HCT116 (cell line): ENCODE measurements around the gene SVEP1. TPM values are rescaled to one million over a fixed set of nuclear protein-coding genes. Genes with fewer than 3 reads are reported as not detected.

Experiments
- ATAC-seq: fragments of 200-7000 bp; cut with Tn5 transposase; 2 replicates; pipeline ENCODE4 v1.9.1; 2020; ENCODE audit warnings: mild to moderate bottlenecking, moderate library complexity
- BruUV-seq: library from RNA; stranded (reverse); fragments of 400-500 nt; replicated peaks from 2 replicates; lab custom pipeline; 2021; lab: Mats Ljungman, UMichigan
- CTCF ChIA-PET: fragments of 300-600 bp; sonication (Branson Sonifier 250); formaldehyde crosslinking; loops from one replicate; lab custom pipeline; 2021; ENCODE audit warnings: antibody characterized with exemption; lab: Charles Lee
- POLR2A ChIA-PET: fragments of 300-600, 350-600 bp; sonication (Branson Sonifier 250); formaldehyde crosslinking; loops from one replicate; lab custom pipeline; 2021; ENCODE audit warnings: antibody characterized with exemption; lab: Charles Lee
- RAD21 ChIA-PET, 2 experiments: fragments of 300-600 bp; sonication (Branson Sonifier 250); formaldehyde crosslinking; loops; one replicate each; lab custom pipeline; 2023; ENCODE audit warnings: low total read pairs in 2 of 2; ENCODE audit not compliant: uncharacterized antibody in 2 of 2, unreplicated experiment in 2 of 2, low non-redundant PET in 1 of 2; lab: Charles Lee
- DNase-seq: peaks from one replicate; pipeline ENCODE4 v3.0.0-alpha.2; 2010; ENCODE audit warnings: low read depth, low spot score
- H2AFZ ChIP-seq: fragments of 200-600 bp; shearing (Covaris generic), sonication (generic); 2 replicates; pipeline ENCODE4 v1.6.1; 2017; ENCODE audit warnings: low read depth, mixed run types, mixed read lengths, antibody characterized with exemption, low read length; ENCODE audit not compliant: poor library complexity, severe bottlenecking
- H3K27ac ChIP-seq: 2 replicates; pipeline ENCODE4 v1.5.1; 2012; ENCODE audit warnings: low read depth, low read length
- H3K27me3 ChIP-seq: fragments of 200-600 bp; sonication (generic); 2 replicates; pipeline ENCODE4 v1.6.1; 2016; ENCODE audit warnings: mixed run types, low read length, mixed read lengths; ENCODE audit not compliant: insufficient read depth
- H3K36me3 ChIP-seq, 2 experiments: fragments of 200-500 bp in 1 of 2; fragments of 200-600 bp in 1 of 2; sonication (Bioruptor generic) in 1 of 2; sonication (generic) in 1 of 2; 2 replicates each; pipeline versions ENCODE4 v1.5.1 to v1.6.1; 2014 to 2016; ENCODE audit warnings: low read length in 2 of 2, inconsistent platforms in 1 of 2, mixed read lengths in 1 of 2, mixed run types in 1 of 2; ENCODE audit not compliant: insufficient read depth in 2 of 2, control insufficient read depth in 1 of 2
- H3K4me1 ChIP-seq, 2 experiments: fragments of 200-600 bp in 1 of 2; sonication (generic) in 1 of 2; 2 replicates each; pipeline versions ENCODE4 v1.5.1 to v1.6.1; 2012 to 2017; ENCODE audit warnings: low read length in 2 of 2, inconsistent platforms in 1 of 2, mild to moderate bottlenecking in 1 of 2, mixed read lengths in 1 of 2, mixed run types in 1 of 2, moderate library complexity in 1 of 2; ENCODE audit not compliant: insufficient read depth in 2 of 2, control insufficient read depth in 1 of 2
- H3K4me2 ChIP-seq: fragments of 200-600 bp; sonication (generic); 2 replicates; pipeline ENCODE4 v1.6.1; 2017; ENCODE audit warnings: mixed run types, low read length, mixed read lengths
- H3K4me3 ChIP-seq, 2 experiments: fragments of 200-600 bp in 1 of 2; sonication (generic) in 1 of 2; replicated peaks in 1 of 2; 2 replicates each; pipeline ENCODE4 v1.5.1; 2011 to 2016; ENCODE audit warnings: low read length in 2 of 2, control low read depth in 1 of 2, low read depth in 1 of 2, mild to moderate bottlenecking in 1 of 2, mixed read lengths in 1 of 2, mixed run types in 1 of 2
- H3K79me2 ChIP-seq: fragments of 200-600 bp; sonication (generic); 2 replicates; pipeline ENCODE4 v1.6.1; 2017; ENCODE audit warnings: mild to moderate bottlenecking, mixed run types, low read length, moderate library complexity, mixed read lengths; ENCODE audit not compliant: insufficient read depth
- H3K9ac ChIP-seq: fragments of 200-600 bp; sonication (generic); 2 replicates; pipeline ENCODE4 v1.6.1; 2016; ENCODE audit warnings: low read length, mixed read lengths
- H3K9me2 ChIP-seq: fragments of 200-600 bp; sonication (generic), shearing (Covaris generic); 2 replicates; pipeline ENCODE4 v1.6.1; 2017; ENCODE audit warnings: mixed run types, mild to moderate bottlenecking, moderate library complexity; ENCODE audit not compliant: insufficient read depth
- H3K9me3 ChIP-seq, 2 experiments: fragments of 200-500 bp in 1 of 2; fragments of 200-600 bp in 1 of 2; sonication (Bioruptor generic) in 1 of 2; sonication (generic) in 1 of 2; 2 replicates each; pipeline ENCODE4 v1.6.1; 2014 to 2017; ENCODE audit warnings: low read length in 2 of 2, mixed read lengths in 2 of 2, inconsistent platforms in 1 of 2, low read depth in 1 of 2, mild to moderate bottlenecking in 1 of 2, mixed run types in 1 of 2, moderate library complexity in 1 of 2; ENCODE audit not compliant: control insufficient read depth in 1 of 2, insufficient read depth in 1 of 2
- H4K20me1 ChIP-seq: fragments of 200-600 bp; sonication (generic), shearing (Covaris generic); 2 replicates; pipeline ENCODE4 v1.6.1; 2017; ENCODE audit warnings: mixed run types, mild to moderate bottlenecking, moderate library complexity; ENCODE audit not compliant: insufficient read depth
- CBX3 ChIP-seq: IDR thresholded peaks from 2 replicates; pipeline ENCODE4 v1.6.1; 2012; ENCODE audit warnings: low read depth
- CEBPB ChIP-seq: IDR thresholded peaks from 2 replicates; pipeline ENCODE4 v1.6.1; 2012; ENCODE audit warnings: low read depth
- EGR1 ChIP-seq: IDR thresholded peaks from 2 replicates; pipeline ENCODE4 v1.6.1; 2012; ENCODE audit warnings: low read depth
- ELF1 ChIP-seq: IDR thresholded peaks from 2 replicates; pipeline ENCODE4 v1.6.1; 2012; ENCODE audit warnings: low read depth, borderline replicate concordance
- EZH2 ChIP-seq: fragments of 200-600 bp; sonication (generic); IDR thresholded peaks from 2 replicates; pipeline ENCODE4 v1.6.1; 2017; ENCODE audit warnings: antibody characterized with exemption, mixed run types
- EZH2phosphoT487 ChIP-seq: fragments of 200-600 bp; IDR thresholded peaks from 2 replicates; pipeline ENCODE4 v1.6.1; 2018; ENCODE audit warnings: antibody characterized with exemption, borderline replicate concordance
- FOSL1 ChIP-seq: IDR thresholded peaks from 2 replicates; pipeline ENCODE4 v1.6.1; 2012; ENCODE audit warnings: low read depth
- JUND ChIP-seq: IDR thresholded peaks from 2 replicates; pipeline ENCODE4 v1.6.1; 2012
- POLR2A ChIP-seq: IDR thresholded peaks from 2 replicates; pipeline ENCODE4 v1.7.0; 2011; ENCODE audit warnings: borderline replicate concordance; ENCODE audit not compliant: insufficient read depth, insufficient read length; ENCODE audit errors: extremely low read depth
- RAD21 ChIP-seq: IDR thresholded peaks from 2 replicates; pipeline ENCODE4 v1.6.1; 2012; ENCODE audit warnings: low read depth, mild to moderate bottlenecking
- SRF ChIP-seq: IDR thresholded peaks from 2 replicates; pipeline ENCODE4 v1.6.1; 2012; ENCODE audit warnings: low read depth
- TCF7L2 ChIP-seq: IDR thresholded peaks from 2 replicates; pipeline ENCODE4 v1.7.0; 2011; ENCODE audit warnings: borderline replicate concordance, inconsistent platforms; ENCODE audit not compliant: insufficient read depth, insufficient read length; ENCODE audit errors: extremely low read depth
- YY1 ChIP-seq: IDR thresholded peaks from 2 replicates; pipeline ENCODE4 v1.6.1; 2011; ENCODE audit warnings: low read length, low read depth, moderate library complexity, mild to moderate bottlenecking; ENCODE audit not compliant: insufficient replicate concordance; ENCODE audit errors: extremely low read depth
- ZFX ChIP-seq: fragments of 450-650 bp; IDR thresholded peaks from 2 replicates; pipeline ENCODE4 v1.6.1; 2017
- ZNF274 ChIP-seq: fragments of 200-500 bp; sonication (Bioruptor generic); IDR thresholded peaks from 2 replicates; pipeline ENCODE4 v1.6.1; 2014; ENCODE audit warnings: mild to moderate bottlenecking, low read depth, low read length, inconsistent platforms
- intact Hi-C: fragments of 100-400 bp; cut with micrococcal nuclease; formaldehyde crosslinking; loops from 2 replicates; pipeline ENCODE4 v1.10.0; 2022
- total RNA-seq: library from RNA; stranded (reverse); gene quantifications from one replicate; pipeline ENCODE4 v1.2.1, GENCODE V29; 2021; ENCODE audit not compliant: unreplicated experiment
- TF ChIP-seq, protein P1 (sequence below): IDR thresholded peaks from 2 replicates; pipeline ENCODE4 v1.6.1; 2012; ENCODE audit warnings: low read depth
- TF ChIP-seq, protein P2 (sequence below), 3 experiments: fragments of 200-600 bp in 1 of 3; sonication (generic) in 1 of 3; IDR thresholded peaks in 2 of 3; conservative IDR thresholded peaks in 1 of 3; 2 replicates each; pipeline ENCODE4 v1.5.1; 2012 to 2017; ENCODE audit warnings: low read depth in 2 of 3, low read length in 2 of 3, antibody characterized with exemption in 1 of 3, borderline replicate concordance in 1 of 3, control low read depth in 1 of 3, mild to moderate bottlenecking in 1 of 3, mixed read lengths in 1 of 3, mixed run types in 1 of 3, moderate library complexity in 1 of 3; ENCODE audit not compliant: insufficient read depth in 1 of 3
- TF ChIP-seq, protein P3 (sequence below): IDR thresholded peaks from 2 replicates; pipeline ENCODE4 v1.6.1; 2011; ENCODE audit warnings: mild to moderate bottlenecking, low read length, moderate library complexity; ENCODE audit not compliant: insufficient replicate concordance; ENCODE audit errors: extremely low read depth
- TF ChIP-seq, protein P4 (sequence below): IDR thresholded peaks from 2 replicates; pipeline ENCODE4 v1.6.1; 2012

The SVEP1 gene
- total RNA-seq, 1 experiment from 2014 or later: 0.15 TPM

DNA sequence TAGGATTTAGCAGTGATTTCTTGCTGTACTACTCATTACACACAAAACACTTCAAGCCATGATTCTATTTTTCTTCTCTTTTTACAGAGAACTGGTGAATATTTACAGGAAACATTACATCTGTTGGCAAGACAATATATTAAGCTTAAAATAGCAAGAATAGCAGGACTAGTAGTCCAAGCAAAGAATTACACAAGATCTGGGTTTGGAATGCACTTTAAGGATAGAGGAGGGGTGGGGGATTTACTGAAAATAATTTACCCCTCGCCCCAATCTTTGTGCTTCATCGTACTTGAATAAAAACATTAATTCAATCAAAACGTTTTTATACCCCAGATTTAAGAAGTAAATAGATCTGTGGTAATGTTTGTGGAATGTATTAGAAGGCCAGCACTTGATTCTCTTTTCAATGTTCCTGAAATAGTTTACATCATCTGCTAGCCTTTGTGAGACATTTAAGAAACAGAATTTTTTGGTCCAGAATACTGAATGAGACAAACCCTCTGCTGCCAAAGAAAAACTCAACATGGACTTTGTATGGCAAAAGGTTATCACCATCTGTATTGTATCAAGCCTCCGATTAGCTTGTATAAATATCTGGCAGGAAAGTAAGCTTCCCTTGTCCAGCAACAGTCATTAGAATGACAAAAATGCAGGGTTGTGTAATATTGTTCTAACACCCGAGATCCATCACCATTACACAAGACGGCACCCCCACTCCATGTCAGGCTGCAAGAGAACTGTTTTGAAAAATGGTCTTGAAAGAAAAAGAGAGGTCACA lies 23.8 kb downstream of the SVEP1 start:
- H3K9ac ChIP-seq: no peak overlapping the region
- H3K79me2 ChIP-seq: no peaks in the 10 kb centered on the region
- no peak overlapping the region for H3K4me3 ChIP-seq
- ChIA-PET CTCF (no interaction called here), RAD21 (no interaction called here), POLR2A (no interaction called here)
- no peak overlapping the region for H3K27ac ChIP-seq
- H3K9me2 ChIP-seq: no peaks in the 10 kb centered on the region
- intact Hi-C loops: no loop called here
- no peaks in the 10 kb centered on the region for H3K9me3 ChIP-seq
- H3K4me2 ChIP-seq: no peak overlapping the region
- TF ChIP-seq ELF1 (no peak), FOSL1 (no peak), SRF (no peak), JUND (no peak), EZH2 (no peak), POLR2A (no peak), ZNF274 (no peak), EGR1 (no peak), CBX3 (no peak), CEBPB (no peak), TCF7L2 (no peak), ZFX (no peak), RAD21 (no peak), YY1 (no peak), EZH2phosphoT487 (no peak)
- TF ChIP-seq, protein P1, sequence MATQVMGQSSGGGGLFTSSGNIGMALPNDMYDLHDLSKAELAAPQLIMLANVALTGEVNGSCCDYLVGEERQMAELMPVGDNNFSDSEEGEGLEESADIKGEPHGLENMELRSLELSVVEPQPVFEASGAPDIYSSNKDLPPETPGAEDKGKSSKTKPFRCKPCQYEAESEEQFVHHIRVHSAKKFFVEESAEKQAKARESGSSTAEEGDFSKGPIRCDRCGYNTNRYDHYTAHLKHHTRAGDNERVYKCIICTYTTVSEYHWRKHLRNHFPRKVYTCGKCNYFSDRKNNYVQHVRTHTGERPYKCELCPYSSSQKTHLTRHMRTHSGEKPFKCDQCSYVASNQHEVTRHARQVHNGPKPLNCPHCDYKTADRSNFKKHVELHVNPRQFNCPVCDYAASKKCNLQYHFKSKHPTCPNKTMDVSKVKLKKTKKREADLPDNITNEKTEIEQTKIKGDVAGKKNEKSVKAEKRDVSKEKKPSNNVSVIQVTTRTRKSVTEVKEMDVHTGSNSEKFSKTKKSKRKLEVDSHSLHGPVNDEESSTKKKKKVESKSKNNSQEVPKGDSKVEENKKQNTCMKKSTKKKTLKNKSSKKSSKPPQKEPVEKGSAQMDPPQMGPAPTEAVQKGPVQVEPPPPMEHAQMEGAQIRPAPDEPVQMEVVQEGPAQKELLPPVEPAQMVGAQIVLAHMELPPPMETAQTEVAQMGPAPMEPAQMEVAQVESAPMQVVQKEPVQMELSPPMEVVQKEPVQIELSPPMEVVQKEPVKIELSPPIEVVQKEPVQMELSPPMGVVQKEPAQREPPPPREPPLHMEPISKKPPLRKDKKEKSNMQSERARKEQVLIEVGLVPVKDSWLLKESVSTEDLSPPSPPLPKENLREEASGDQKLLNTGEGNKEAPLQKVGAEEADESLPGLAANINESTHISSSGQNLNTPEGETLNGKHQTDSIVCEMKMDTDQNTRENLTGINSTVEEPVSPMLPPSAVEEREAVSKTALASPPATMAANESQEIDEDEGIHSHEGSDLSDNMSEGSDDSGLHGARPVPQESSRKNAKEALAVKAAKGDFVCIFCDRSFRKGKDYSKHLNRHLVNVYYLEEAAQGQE: no peak
- TF ChIP-seq, protein P2, sequence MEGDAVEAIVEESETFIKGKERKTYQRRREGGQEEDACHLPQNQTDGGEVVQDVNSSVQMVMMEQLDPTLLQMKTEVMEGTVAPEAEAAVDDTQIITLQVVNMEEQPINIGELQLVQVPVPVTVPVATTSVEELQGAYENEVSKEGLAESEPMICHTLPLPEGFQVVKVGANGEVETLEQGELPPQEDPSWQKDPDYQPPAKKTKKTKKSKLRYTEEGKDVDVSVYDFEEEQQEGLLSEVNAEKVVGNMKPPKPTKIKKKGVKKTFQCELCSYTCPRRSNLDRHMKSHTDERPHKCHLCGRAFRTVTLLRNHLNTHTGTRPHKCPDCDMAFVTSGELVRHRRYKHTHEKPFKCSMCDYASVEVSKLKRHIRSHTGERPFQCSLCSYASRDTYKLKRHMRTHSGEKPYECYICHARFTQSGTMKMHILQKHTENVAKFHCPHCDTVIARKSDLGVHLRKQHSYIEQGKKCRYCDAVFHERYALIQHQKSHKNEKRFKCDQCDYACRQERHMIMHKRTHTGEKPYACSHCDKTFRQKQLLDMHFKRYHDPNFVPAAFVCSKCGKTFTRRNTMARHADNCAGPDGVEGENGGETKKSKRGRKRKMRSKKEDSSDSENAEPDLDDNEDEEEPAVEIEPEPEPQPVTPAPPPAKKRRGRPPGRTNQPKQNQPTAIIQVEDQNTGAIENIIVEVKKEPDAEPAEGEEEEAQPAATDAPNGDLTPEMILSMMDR (IDR thresholded peaks at IDR 0.05 in 2 of 3, conservative IDR thresholded peaks at IDR 0.05 in 1 of 3; ENCODE audit: borderline replicate concordance in 1 of 3, insufficient read depth in 1 of 3, low read depth in 2 of 3, low read length in 2 of 3): no peak
- TF ChIP-seq, protein P3, sequence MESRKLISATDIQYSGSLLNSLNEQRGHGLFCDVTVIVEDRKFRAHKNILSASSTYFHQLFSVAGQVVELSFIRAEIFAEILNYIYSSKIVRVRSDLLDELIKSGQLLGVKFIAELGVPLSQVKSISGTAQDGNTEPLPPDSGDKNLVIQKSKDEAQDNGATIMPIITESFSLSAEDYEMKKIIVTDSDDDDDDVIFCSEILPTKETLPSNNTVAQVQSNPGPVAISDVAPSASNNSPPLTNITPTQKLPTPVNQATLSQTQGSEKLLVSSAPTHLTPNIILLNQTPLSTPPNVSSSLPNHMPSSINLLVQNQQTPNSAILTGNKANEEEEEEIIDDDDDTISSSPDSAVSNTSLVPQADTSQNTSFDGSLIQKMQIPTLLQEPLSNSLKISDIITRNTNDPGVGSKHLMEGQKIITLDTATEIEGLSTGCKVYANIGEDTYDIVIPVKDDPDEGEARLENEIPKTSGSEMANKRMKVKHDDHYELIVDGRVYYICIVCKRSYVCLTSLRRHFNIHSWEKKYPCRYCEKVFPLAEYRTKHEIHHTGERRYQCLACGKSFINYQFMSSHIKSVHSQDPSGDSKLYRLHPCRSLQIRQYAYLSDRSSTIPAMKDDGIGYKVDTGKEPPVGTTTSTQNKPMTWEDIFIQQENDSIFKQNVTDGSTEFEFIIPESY: no peak
- TF ChIP-seq, protein P4, sequence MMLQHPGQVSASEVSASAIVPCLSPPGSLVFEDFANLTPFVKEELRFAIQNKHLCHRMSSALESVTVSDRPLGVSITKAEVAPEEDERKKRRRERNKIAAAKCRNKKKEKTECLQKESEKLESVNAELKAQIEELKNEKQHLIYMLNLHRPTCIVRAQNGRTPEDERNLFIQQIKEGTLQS: no peak
- DNase-seq (no peak), ATAC-seq (no peak)
- H3K36me3 ChIP-seq: no peaks in the 10 kb centered on the region
- no peak overlapping the region for H2AFZ ChIP-seq
- H3K4me1 ChIP-seq: no peaks in the 10 kb centered on the region
- BruUV-seq: no TSS peak
- H4K20me1 ChIP-seq: no peaks in the 10 kb centered on the region
- no peaks in the 10 kb centered on the region for H3K27me3 ChIP-seq
